CD4-positive, alpha-beta memory T cell (primary cell): ENCODE measurements around the gene FUCA2. TPM values are rescaled to one million over a fixed set of nuclear protein-coding genes. Genes with fewer than 3 reads are reported as not detected.
A peak's percentile ranks its signal among the peaks of the same experiment; 100 is the strongest.

ENCODE experiments used
- CTCF ChIA-PET: fragments of 350-600 bp; sonication (Branson Sonifier 250); formaldehyde crosslinking; loops from one replicate; lab custom pipeline; 2021; ENCODE audit warnings: inconsistent platforms; ENCODE audit not compliant: partially characterized antibody; lab: Charles Lee
- POLR2A ChIA-PET: fragments of 350-600 bp; sonication (Branson Sonifier 250); formaldehyde crosslinking; loops from one replicate; lab custom pipeline; 2021; ENCODE audit not compliant: partially characterized antibody; lab: Charles Lee
- DNase-seq, 5 donors: peaks; one replicate each; pipeline versions ENCODE4 v3.0.0 to v3.0.0-alpha.2; 2020 to 2022; ENCODE audit warnings: mixed read lengths in 1 of 5
- H3K27ac ChIP-seq: one replicate; pipeline ENCODE4 v1.7.0; 2013; ENCODE audit warnings: low read depth, low read length
- H3K27me3 ChIP-seq: 2 replicates; pipeline ENCODE4 v1.7.0; 2013; ENCODE audit warnings: mild to moderate bottlenecking, low read length, moderate library complexity; ENCODE audit not compliant: insufficient read depth
- H3K36me3 ChIP-seq: 2 replicates; pipeline ENCODE4 v1.7.0; 2013; ENCODE audit warnings: mild to moderate bottlenecking, low read length, moderate library complexity; ENCODE audit not compliant: insufficient read depth
- H3K4me1 ChIP-seq: 2 replicates; pipeline ENCODE4 v1.7.0; 2013; ENCODE audit warnings: mild to moderate bottlenecking, low read length, moderate library complexity; ENCODE audit not compliant: insufficient read depth
- H3K4me3 ChIP-seq, 2 donors: one replicate each; pipeline ENCODE4 v1.7.0; 2013; ENCODE audit warnings: low read length in 2 of 2, mild to moderate bottlenecking in 1 of 2
- H3K9me3 ChIP-seq, 2 donors: one replicate each; pipeline ENCODE4 v1.7.0; 2013; ENCODE audit warnings: low read length in 2 of 2, control low read depth in 1 of 2; ENCODE audit not compliant: control insufficient read depth in 1 of 2
- H3K27ac Mint-ChIP-seq, 7 donors: one replicate each; pipeline ENCODE4 v1.8.0; 2020 to 2021; ENCODE audit warnings: mixed read lengths in 7 of 7, mild to moderate bottlenecking in 6 of 7, inconsistent platforms in 3 of 7, moderate library complexity in 3 of 7
- H3K27me3 Mint-ChIP-seq, 2 donors: one replicate each; pipeline ENCODE4 v1.8.0; 2020 to 2021; ENCODE audit warnings: mixed read lengths in 2 of 2
- H3K36me3 Mint-ChIP-seq, 2 donors: one replicate each; pipeline ENCODE4 v1.8.0; 2020 to 2021; ENCODE audit warnings: mixed read lengths in 2 of 2, inconsistent platforms in 1 of 2, mild to moderate bottlenecking in 1 of 2
- H3K4me1 Mint-ChIP-seq, 4 donors: one replicate each; pipeline ENCODE4 v1.8.0; 2020 to 2021; ENCODE audit warnings: mixed read lengths in 4 of 4, mild to moderate bottlenecking in 1 of 4
- H3K4me3 Mint-ChIP-seq, 8 donors: one replicate each; pipeline ENCODE4 v1.8.0; 2020 to 2021; ENCODE audit warnings: mixed read lengths in 8 of 8, mild to moderate bottlenecking in 7 of 8, moderate library complexity in 6 of 8, inconsistent platforms in 3 of 8
- H3K9me3 Mint-ChIP-seq, 8 donors: one replicate each; pipeline ENCODE4 v1.8.0; 2020 to 2021; ENCODE audit warnings: mixed read lengths in 8 of 8, mild to moderate bottlenecking in 5 of 8, inconsistent platforms in 3 of 8, moderate library complexity in 1 of 8
- intact Hi-C: fragments of 100-400 bp; cut with micrococcal nuclease; formaldehyde crosslinking; loops from one replicate; pipeline ENCODE4 v1.15.1; 2023
- polyA plus RNA-seq, 2 donors: library from polyadenylated mRNA; unstranded; fragments of 300-500 nt; fragmentation: Illumina TruSeq; gene quantifications; one replicate each; pipeline ENCODE4 v1.2.3, GENCODE V29; 2021
- total RNA-seq, 2 experiments: library from RNA; stranded (reverse); gene quantifications; one replicate each; pipeline ENCODE4 v1.2.3, GENCODE V29; 2021

FUCA2 gene
- total and polyA plus RNA-seq, 4 experiments from 2014 or later = 10.6 to 26.3 (median 11.8) TPM

DNA sequence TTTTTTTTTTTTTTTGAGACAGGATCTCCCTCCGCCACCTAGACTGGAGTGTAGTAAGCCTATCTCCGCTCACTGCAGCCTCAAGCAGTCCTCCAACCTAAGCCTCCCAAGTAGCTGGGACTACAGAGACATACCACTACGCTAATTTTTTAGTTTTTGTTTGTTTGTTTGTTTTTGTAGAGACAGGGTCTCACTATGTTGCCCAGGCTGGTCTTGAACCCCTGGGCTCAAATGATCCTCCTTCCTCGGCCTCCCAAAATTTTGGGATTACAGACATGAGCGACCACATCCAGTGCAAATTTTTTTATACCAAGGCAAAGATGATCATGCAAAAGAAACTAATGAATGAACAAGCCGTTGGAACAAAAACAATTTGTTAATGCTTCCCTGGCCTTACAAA, 5.3 kb downstream of the FUCA2 start:
- DNase-seq = no peak
- intact Hi-C loops = no loop called here
- Histone ChIP-seq H3K4me1 (peaks cover 20% of the 10 kb centered on the region), H3K9me3 (no peaks in the 10 kb centered on the region), H3K4me3 (no peak overlapping the region), H3K27me3 (no peaks in the 10 kb centered on the region), H3K36me3 (no peaks in the 10 kb centered on the region), H3K27ac (no peak overlapping the region)
- H3K36me3 Mint-ChIP-seq = peaks cover 26 to 37% of the 10 kb centered on the region in 2 donors
- H3K4me1 Mint-ChIP-seq = peaks cover 7 to 26% (median 14%) of the 10 kb centered on the region in 4 donors
- CTCF ChIA-PET = interaction anchor here (0.7 to 0.9 kb wide), 2 partner anchors 69 to 1046 kb away, joined by 3 to 4 read pairs; no protein-coding TSS in a partner anchor
- no peaks in the 10 kb centered on the region for H3K9me3 Mint-ChIP-seq
- H3K27me3 Mint-ChIP-seq = no peaks in the 10 kb centered on the region
- POLR2A ChIA-PET = interaction anchor here (1.9 kb wide), 1 partner anchor 56 kb away, joined by 5 read pairs; the partner anchor contains the start of genes ADAT2 and PEX3
- no peak overlapping the region for H3K27ac Mint-ChIP-seq
- H3K4me3 Mint-ChIP-seq = no peak overlapping the region

DNA sequence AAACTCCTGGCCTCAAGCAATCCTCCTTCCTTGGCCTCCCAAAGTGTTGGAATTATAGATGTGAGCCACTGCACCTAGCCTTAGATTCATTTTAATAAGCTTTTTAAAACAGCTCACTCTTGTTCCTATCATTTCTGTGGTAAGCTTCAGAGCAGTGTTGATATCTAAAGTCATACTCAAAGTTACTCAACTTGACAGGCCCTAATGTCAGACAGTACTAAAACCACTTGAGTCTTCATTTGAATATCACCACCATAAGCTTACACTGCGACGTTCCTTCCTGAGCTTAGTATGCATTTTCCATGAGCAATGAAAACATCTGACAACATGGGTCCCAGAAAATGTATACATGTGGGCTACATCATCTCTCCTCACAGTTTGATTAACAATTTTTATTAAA, 6.0 kb downstream of the FUCA2 start:
- Mint-ChIP-seq H3K9me3 (no peaks in the 10 kb centered on the region), H3K27ac (peak overlapping the region in 1 of 7 donors; percentile 14), H3K36me3 (peaks cover 33% of the 10 kb centered on the region in 2 donors), H3K27me3 (no peaks in the 10 kb centered on the region), H3K4me3 (no peak overlapping the region), H3K4me1 (peaks cover under 1 to 19% (median 8%) of the 10 kb centered on the region in 4 donors)
- H3K9me3 ChIP-seq = no peaks in the 10 kb centered on the region
- no peak for DNase-seq
- H3K27ac ChIP-seq = no peak overlapping the region
- ChIA-PET CTCF (interaction anchor here (0.7 to 1.5 kb wide), 3 partner anchors 8 to 1047 kb away, joined by 3 to 4 read pairs (median 4); no protein-coding TSS in a partner anchor), POLR2A (interaction anchor here (1.9 kb wide), 1 partner anchor 55 kb away, joined by 5 read pairs; the partner anchor contains the start of genes ADAT2 and PEX3)
- no peak overlapping the region for H3K4me3 ChIP-seq
- peaks cover 14% of the 10 kb centered on the region for H3K4me1 ChIP-seq
- no peaks in the 10 kb centered on the region for H3K36me3 ChIP-seq
- intact Hi-C loops = no loop called here
- no peaks in the 10 kb centered on the region for H3K27me3 ChIP-seq

GRCh38 chr6:143505111-143505510, 6.4 kb downstream of the FUCA2 start:
- Mint-ChIP-seq H3K27me3 (no peaks in the 10 kb centered on the region), H3K4me3 (no peak overlapping the region), H3K27ac (no peak overlapping the region), H3K36me3 (peaks cover 34 to 35% of the 10 kb centered on the region in 2 donors), H3K9me3 (no peaks in the 10 kb centered on the region), H3K4me1 (peaks cover 0 to 16% (median 8%) of the 10 kb centered on the region in 4 donors)
- intact Hi-C loops = no loop called here
- Histone ChIP-seq H3K4me3 (no peak overlapping the region), H3K27ac (no peak overlapping the region), H3K9me3 (no peaks in the 10 kb centered on the region), H3K36me3 (no peaks in the 10 kb centered on the region), H3K4me1 (peaks cover 11% of the 10 kb centered on the region), H3K27me3 (no peaks in the 10 kb centered on the region)
- ChIA-PET CTCF (interaction anchor here (0.9 to 1.5 kb wide), 2 partner anchors 8 to 70 kb away, joined by 4 read pairs; no protein-coding TSS in a partner anchor), POLR2A (interaction anchor here (0.7 to 1.9 kb wide), 2 partner anchors 55 to 1381 kb away, joined by 4 to 5 read pairs; partner anchors contain the start of genes ADAT2 and PEX3)
- DNase-seq = no peak

- intact Hi-C loops = no loop called here
- H3K27ac ChIP-seq = no peak overlapping the region
- Mint-ChIP-seq H3K27ac (no peak overlapping the region), H3K36me3 (peaks cover 37 to 42% of the 10 kb centered on the region in 2 donors), H3K4me1 (peaks cover 0 to 10% (median 5%) of the 10 kb centered on the region in 4 donors), H3K27me3 (no peaks in the 10 kb centered on the region), H3K4me3 (no peak overlapping the region), H3K9me3 (peaks cover 0 to 2% (median 0%) of the 10 kb centered on the region in 8 donors)
- H3K4me1 ChIP-seq = peaks cover 4% of the 10 kb centered on the region
- no peaks in the 10 kb centered on the region for H3K27me3 ChIP-seq
- no peak for DNase-seq
- H3K4me3 ChIP-seq = no peak overlapping the region
- ChIA-PET CTCF (interaction anchor here (1.5 kb wide), 1 partner anchor 9 kb away, joined by 4 read pairs; no protein-coding TSS in a partner anchor), POLR2A (interaction anchor here (1.9 kb wide), 1 partner anchor 54 kb away, joined by 5 read pairs; the partner anchor contains the start of genes ADAT2 and PEX3)
- no peaks in the 10 kb centered on the region for H3K9me3 ChIP-seq
- H3K36me3 ChIP-seq = no peaks in the 10 kb centered on the region
Observed at GRCh38 chr6:143504369-143504768, 7.2 kb downstream of the FUCA2 start.

GRCh38 chr6:143501851-143502250, 9.7 kb downstream of the FUCA2 start:
- Histone ChIP-seq H3K9me3 (no peaks in the 10 kb centered on the region), H3K27me3 (no peaks in the 10 kb centered on the region), H3K36me3 (no peaks in the 10 kb centered on the region), H3K27ac (no peak overlapping the region), H3K4me3 (no peak overlapping the region), H3K4me1 (peaks cover 10% of the 10 kb centered on the region)
- Mint-ChIP-seq H3K4me1 (peaks cover 13 to 21% (median 15%) of the 10 kb centered on the region in 4 donors), H3K9me3 (peaks cover 0 to 4% (median 0%) of the 10 kb centered on the region in 8 donors), H3K27ac (no peak overlapping the region), H3K4me3 (no peak overlapping the region), H3K27me3 (no peaks in the 10 kb centered on the region), H3K36me3 (peaks cover 27 to 40% of the 10 kb centered on the region in 2 donors)
- DNase-seq = no peak
- ChIA-PET CTCF (interaction anchor here (1.3 to 3.4 kb wide), 2 partner anchors 9 to 12 kb away, joined by 4 to 17 read pairs; partner anchors contain the start of gene FUCA2), POLR2A (no interaction called here)
- intact Hi-C loops = no loop called here

DNA sequence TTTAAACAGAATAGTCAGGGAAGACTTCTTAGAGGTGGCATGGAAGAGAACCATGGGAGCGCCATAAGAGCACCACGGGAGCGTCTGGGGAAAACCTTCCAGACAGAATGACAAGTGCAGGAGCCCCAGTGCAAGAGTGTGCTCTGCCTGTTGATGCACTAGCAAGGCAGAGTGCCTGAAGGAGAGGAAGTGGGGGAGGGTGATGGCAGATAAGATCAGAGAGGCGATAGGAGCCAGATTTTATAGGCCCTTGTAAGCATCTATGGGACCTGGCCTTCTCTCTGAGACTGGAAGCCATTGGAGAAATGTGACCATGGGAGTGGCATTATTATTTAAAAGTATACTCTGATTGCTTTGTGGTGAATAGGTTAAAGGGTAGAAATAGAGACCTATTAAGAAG, 13.1 kb downstream of the FUCA2 start:
- DNase-seq = peak in 4 of 5 donors; percentile 11 to 42 (median 18)
- no peaks in the 10 kb centered on the region for H3K27me3 Mint-ChIP-seq
- Histone ChIP-seq H3K27ac (no peak overlapping the region), H3K4me1 (peaks cover 10% of the 10 kb centered on the region), H3K27me3 (no peaks in the 10 kb centered on the region), H3K4me3 (no peak overlapping the region), H3K36me3 (no peaks in the 10 kb centered on the region), H3K9me3 (no peaks in the 10 kb centered on the region)
- H3K4me3 Mint-ChIP-seq = peak overlapping the region in 4 of 8 donors; percentile 5 to 24 (median 20)
- H3K4me1 Mint-ChIP-seq = peaks cover 13 to 18% (median 14%) of the 10 kb centered on the region in 4 donors
- intact Hi-C loops = loop anchor here (5.0 kb wide), 1 partner anchor 806 kb away; no protein-coding TSS in a partner anchor
- CTCF ChIA-PET = no interaction called here
- H3K9me3 Mint-ChIP-seq = peaks cover 0 to 4% (median 0%) of the 10 kb centered on the region in 8 donors
- peak overlapping the region in 5 of 7 donors; percentile 1 to 75 (median 43) for H3K27ac Mint-ChIP-seq
- POLR2A ChIA-PET = interaction anchor here (0.6 to 1.2 kb wide), 2 partner anchors 39 to 46 kb away, joined by 3 to 4 read pairs; no protein-coding TSS in a partner anchor
- H3K36me3 Mint-ChIP-seq = peaks cover 13 to 24% of the 10 kb centered on the region in 2 donors

GRCh38 chr6:143496974-143497373, 14.5 kb downstream of the FUCA2 start:
- Histone ChIP-seq H3K4me3 (no peak overlapping the region), H3K27ac (no peak overlapping the region), H3K4me1 (peaks cover 10% of the 10 kb centered on the region), H3K27me3 (no peaks in the 10 kb centered on the region), H3K9me3 (no peaks in the 10 kb centered on the region), H3K36me3 (no peaks in the 10 kb centered on the region)
- H3K9me3 Mint-ChIP-seq = peaks cover 0 to 4% (median 0%) of the 10 kb centered on the region in 8 donors
- H3K4me1 Mint-ChIP-seq = peaks cover 13 to 18% (median 14%) of the 10 kb centered on the region in 4 donors
- ChIA-PET POLR2A (interaction anchor here (1.2 to 1.9 kb wide), 2 partner anchors 15 to 40 kb away, joined by 4 to 6 read pairs; partner anchors contain the start of gene FUCA2), CTCF (interaction anchor here (1.2 to 1.5 kb wide), 2 partner anchors 16 to 1022 kb away, joined by 3 to 6 read pairs; no protein-coding TSS in a partner anchor)
- peaks cover 13 to 24% of the 10 kb centered on the region in 2 donors for H3K36me3 Mint-ChIP-seq
- DNase-seq = no peak
- no peak overlapping the region for H3K27ac Mint-ChIP-seq
- H3K4me3 Mint-ChIP-seq = no peak overlapping the region
- intact Hi-C loops = loop anchor here (5.0 kb wide), 1 partner anchor 805 kb away; no protein-coding TSS in a partner anchor
- no peaks in the 10 kb centered on the region for H3K27me3 Mint-ChIP-seq
